HG02852 (cell line): ENCODE measurements around the gene SLC17A9.
"Not testable (repeated sequence)": the region's sequence is repeated elsewhere in the genome, so short reads cannot be mapped to it uniquely, and the experiment has no call there.

Experiments
- ATAC-seq: cut with Tn5 transposase; IDR thresholded peaks from one replicate; pipeline ENCODE4 v1.9.1; 2021; ENCODE audit warnings: mild to moderate bottlenecking, moderate library complexity; ENCODE audit not compliant: unreplicated experiment

Gene SLC17A9

GRCh38 chr20:62920039-62920645 lies 32.4 kb upstream of the SLC17A9 start:
- no peak for ATAC-seq

DNA sequence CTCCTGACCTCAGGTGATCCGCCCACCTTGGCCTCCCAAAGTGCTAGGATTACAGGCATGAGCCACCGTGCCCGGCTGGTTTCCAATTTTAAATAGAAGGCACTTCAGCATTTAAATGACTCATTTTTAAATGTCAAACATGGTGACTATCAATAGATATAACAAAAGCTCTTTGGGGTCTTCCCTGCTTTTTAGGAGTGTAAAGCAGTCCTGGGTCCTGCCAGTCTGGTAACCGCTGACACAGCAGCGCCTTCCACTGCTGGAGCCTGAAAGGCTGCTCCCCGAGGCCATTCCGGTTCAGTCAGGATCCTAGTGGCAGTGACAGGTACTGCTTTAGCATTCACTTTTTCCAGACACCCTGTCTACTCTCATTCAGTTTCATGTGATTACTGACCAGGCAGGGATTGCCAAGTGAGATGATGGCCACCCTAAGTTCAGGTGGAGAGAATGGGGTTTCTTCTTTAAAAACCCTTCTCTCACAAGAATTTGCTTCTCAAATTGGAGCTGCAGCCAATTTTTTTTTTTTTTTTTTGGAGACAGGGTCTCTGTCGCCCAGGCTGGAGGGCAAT lies 31.3 kb upstream of the SLC17A9 start:
- no peak for ATAC-seq

DNA sequence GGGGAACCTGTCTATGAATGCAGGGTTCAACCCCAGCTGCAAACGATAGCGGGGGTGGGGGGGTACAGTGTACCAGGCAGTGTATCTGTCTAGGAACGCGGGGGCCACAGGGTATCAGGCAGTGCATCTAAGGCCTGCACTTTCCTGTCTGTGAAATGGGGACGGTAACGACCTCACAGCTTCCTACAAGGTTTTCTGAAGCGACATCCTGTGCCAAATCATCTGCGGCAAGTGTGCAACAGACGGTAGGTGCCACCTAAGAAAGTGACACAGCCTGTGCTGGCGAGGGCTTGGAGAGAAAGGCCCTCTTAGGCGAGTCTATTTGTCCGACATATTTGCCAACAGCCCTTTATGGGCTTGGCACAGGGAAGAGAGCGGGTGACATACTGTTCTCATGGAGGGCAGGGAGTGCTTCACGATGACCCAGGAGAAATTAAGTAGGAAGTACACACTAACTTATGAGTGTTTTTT lies 30.0 kb upstream of the SLC17A9 start:
- no peak for ATAC-seq

DNA sequence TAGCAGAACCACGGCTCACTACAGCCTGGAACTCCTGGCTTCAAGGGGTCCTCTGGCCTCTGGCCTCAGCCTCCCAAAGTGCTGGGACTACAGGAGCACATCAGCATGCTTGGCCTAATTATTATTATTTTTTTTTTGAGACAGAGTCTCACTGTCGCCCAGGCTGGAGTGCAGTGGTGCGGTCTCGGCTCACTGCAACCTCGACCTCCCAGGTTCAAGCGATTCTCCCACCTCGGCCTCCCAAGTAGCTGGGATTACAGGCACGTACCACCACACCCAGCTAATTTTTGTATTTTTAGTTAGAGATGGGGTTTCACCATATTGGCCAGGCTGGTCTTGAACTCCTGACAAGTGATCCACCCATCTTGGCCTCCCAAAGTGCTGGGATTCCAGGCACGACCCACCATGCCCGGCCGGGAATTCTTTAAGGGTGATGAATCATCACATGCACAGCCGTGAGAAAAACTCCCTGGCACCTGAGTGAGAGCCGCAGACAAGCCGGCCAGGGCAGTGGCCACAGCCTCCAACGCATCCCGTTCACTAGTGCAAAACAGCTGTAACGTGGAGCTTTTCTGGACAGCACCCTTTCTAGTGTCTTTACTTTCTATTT lies 29.3 kb upstream of the SLC17A9 start:
- not testable (repeated sequence) for ATAC-seq

GRCh38 chr20:62923669-62924441 lies 28.7 kb upstream of the SLC17A9 start:
- no peak for ATAC-seq

GRCh38 chr20:62924442-62925075 lies 27.9 kb upstream of the SLC17A9 start:
- no peak for ATAC-seq

- no peak for ATAC-seq
Measured at GRCh38 chr20:62925076-62925419, 27.5 kb upstream of the SLC17A9 start.

GRCh38 chr20:62925420-62926228 lies 26.9 kb upstream of the SLC17A9 start:
- peak; percentile 1 for ATAC-seq

- ATAC-seq = peak; percentile 71
Measured at GRCh38 chr20:62926229-62927127, 26.0 kb upstream of the SLC17A9 start, which contains the start of gene DIDO1. Gene DIDO1 (minus strand): TSS chr20:62926505.

- ATAC-seq = no peak
Measured at GRCh38 chr20:62927128-62927705, 25.3 kb upstream of the SLC17A9 start.

DNA sequence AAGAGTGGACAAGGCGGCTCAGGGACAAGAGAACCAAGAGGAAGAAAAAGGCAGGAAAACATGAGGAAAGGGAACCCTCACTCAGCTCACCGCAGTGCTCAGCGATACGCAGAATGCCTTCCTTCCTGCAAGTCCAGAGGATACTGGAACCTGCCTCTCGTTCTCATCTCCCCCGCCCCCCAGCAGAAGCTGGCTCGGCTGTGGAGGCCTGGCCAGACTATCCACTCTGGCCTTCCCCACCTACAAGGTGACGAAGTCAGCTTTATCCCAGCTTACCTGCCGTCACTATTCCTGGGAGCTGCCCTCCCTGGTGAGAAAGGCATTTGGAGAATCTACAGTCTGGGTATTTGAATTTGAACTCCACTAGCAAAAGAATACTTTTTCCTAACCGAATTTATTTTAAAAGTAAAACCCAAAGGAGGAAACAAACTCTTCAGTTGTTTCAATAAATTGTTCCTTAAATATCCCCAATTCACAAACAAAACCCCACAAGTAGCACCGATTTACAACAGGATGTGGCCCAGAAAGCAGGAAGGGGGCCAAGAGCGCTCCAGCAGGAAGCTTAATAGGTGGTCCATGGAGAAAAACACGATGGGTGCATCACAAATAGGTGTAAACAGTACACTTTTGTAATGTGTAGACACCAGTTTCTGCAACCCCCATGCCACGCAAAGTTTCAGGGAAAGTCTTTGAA lies 24.1 kb upstream of the SLC17A9 start:
- ATAC-seq = no peak

- no peak for ATAC-seq
Measured at GRCh38 chr20:62929051-62929538, 23.4 kb upstream of the SLC17A9 start.

DNA sequence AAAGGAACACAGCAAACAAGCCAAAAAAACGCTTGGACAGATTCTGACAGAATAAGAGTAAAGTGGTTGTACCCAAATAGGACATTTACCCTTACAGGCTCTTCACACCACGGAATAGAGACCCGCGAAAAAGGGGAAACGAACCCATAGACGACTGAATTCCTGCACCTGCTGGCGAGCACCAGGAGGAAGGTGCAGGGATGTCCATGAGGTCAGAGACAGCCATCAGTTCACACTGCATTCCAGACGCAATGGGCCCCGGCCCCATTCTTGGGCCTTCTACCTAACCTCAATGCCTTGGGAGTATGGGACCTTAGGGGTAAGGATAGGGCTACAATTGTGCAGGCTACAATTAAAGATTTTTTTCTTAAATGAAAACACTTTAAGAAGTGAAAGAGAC lies 21.0 kb upstream of the SLC17A9 start:
- ATAC-seq = no peak

DNA sequence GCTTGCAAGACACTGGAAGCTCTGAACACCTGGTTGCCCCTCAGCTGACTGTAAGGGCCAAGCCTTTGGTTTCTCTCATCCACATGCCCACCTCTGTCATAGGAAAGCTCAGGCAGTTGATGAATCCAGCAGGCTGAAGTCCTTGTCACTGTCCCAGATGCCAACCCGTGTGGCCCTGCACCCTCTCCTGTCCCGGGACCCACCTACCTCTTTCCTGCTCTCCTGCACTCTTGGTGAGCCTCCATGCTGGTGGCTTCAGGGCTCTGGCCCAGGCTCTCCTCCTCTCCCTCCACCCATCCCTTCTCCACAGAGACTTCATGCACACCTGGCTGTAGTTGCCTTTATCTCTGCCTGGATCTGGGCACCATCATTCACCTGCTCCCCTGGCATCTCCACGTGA lies 18.5 kb upstream of the SLC17A9 start:
- ATAC-seq = no peak

- ATAC-seq = no peak
Measured at GRCh38 chr20:62935204-62935967, 17.1 kb upstream of the SLC17A9 start.

DNA sequence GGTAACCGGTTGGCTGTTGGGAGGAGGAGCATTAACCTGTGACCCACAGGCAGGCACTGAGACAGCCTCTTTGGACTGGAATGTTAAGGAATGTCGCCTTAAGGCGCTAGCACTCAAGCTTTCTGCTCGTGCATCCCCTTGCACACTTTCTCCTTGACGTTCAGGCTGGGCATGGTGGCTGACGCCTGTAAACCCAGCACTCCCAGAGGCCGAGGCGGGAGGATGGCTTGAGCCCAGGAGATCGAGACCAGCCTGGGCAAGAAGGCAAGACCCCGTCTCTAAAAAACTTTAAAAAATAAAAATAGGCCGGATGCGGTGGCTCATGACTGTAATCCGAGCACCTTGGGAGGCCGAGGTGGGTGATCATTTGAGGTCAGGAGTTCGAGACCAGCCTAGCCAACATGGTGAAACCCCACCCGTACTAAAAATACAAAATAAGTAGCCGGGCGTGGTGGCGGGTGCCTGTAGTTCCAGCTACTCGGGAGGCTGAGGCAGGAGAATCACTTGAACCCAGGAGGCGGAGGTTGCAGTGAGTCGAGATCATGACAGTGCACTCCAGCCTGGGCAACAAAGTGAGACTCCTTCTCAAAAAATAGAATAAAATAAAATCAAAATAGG lies 16.4 kb upstream of the SLC17A9 start:
- no peak for ATAC-seq
